Measurements from ENCODE around the gene EDA.

DNA sequence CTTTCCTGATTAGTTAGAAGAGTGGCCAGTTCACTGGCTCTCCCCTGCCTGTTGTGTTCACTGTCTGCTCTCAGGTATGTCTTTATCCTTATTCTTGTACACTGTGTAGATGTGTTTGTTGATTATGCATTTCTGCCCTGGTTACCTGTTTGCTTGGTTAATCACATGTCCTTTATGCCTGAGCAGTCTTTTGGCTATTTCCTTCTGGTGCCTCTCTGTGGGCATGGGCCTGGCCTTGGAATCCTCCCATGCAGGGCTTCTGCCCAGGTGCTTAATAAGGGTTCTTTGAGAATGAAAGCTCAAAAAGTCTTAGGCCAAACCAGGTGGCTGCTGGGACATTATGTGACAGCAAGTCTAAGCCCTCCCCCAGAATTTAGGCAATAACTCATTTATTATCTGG lies 472.8 kb downstream of the EDA start:
- TF ChIP-seq, protein P1, sequence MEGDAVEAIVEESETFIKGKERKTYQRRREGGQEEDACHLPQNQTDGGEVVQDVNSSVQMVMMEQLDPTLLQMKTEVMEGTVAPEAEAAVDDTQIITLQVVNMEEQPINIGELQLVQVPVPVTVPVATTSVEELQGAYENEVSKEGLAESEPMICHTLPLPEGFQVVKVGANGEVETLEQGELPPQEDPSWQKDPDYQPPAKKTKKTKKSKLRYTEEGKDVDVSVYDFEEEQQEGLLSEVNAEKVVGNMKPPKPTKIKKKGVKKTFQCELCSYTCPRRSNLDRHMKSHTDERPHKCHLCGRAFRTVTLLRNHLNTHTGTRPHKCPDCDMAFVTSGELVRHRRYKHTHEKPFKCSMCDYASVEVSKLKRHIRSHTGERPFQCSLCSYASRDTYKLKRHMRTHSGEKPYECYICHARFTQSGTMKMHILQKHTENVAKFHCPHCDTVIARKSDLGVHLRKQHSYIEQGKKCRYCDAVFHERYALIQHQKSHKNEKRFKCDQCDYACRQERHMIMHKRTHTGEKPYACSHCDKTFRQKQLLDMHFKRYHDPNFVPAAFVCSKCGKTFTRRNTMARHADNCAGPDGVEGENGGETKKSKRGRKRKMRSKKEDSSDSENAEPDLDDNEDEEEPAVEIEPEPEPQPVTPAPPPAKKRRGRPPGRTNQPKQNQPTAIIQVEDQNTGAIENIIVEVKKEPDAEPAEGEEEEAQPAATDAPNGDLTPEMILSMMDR (IDR thresholded peaks at IDR 0.05) = no peak
- no peak for TF ChIP-seq POLR2A (IDR thresholded peaks at IDR 0.05)
